Measurements from ENCODE around the gene TRIP12. TPM values are rescaled to one million over a fixed set of nuclear protein-coding genes. Genes with fewer than 3 reads are reported as not detected.
"Not testable (repeated sequence)": the region's sequence is repeated elsewhere in the genome, so short reads cannot be mapped to it uniquely, and the experiment has no call there.

The TRIP12 gene
- total RNA-seq, 1 donor: 210 TPM

- no peak overlapping the region for H3K4me3 ChIP-seq (ENCODE audit: low read depth, low read length)
- TF ChIP-seq, protein P1, sequence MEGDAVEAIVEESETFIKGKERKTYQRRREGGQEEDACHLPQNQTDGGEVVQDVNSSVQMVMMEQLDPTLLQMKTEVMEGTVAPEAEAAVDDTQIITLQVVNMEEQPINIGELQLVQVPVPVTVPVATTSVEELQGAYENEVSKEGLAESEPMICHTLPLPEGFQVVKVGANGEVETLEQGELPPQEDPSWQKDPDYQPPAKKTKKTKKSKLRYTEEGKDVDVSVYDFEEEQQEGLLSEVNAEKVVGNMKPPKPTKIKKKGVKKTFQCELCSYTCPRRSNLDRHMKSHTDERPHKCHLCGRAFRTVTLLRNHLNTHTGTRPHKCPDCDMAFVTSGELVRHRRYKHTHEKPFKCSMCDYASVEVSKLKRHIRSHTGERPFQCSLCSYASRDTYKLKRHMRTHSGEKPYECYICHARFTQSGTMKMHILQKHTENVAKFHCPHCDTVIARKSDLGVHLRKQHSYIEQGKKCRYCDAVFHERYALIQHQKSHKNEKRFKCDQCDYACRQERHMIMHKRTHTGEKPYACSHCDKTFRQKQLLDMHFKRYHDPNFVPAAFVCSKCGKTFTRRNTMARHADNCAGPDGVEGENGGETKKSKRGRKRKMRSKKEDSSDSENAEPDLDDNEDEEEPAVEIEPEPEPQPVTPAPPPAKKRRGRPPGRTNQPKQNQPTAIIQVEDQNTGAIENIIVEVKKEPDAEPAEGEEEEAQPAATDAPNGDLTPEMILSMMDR (IDR thresholded peaks at IDR 0.05; ENCODE audit: insufficient read depth, low read length): no peak
- DNase-seq (ENCODE audit: low read depth): no peak
Measured at GRCh38 chr2:229838729-229839128, 83.1 kb downstream of the TRIP12 start.

- H3K4me3 ChIP-seq (ENCODE audit: low read depth, low read length): no peak overlapping the region
- TF ChIP-seq, protein P1 (IDR thresholded peaks at IDR 0.05; ENCODE audit: insufficient read depth, low read length): no peak
- no peak for DNase-seq (ENCODE audit: low read depth)
Measured at GRCh38 chr2:229836847-229837246, 85.0 kb downstream of the TRIP12 start.

GRCh38 chr2:229835596-229836283 lies 86.1 kb downstream of the TRIP12 start:
- no peak overlapping the region for H3K4me3 ChIP-seq (ENCODE audit: low read depth, low read length)
- no peak for DNase-seq (ENCODE audit: low read depth)
- TF ChIP-seq, protein P1 (IDR thresholded peaks at IDR 0.05; ENCODE audit: insufficient read depth, low read length): no peak

GRCh38 chr2:229834368-229834767 lies 87.4 kb downstream of the TRIP12 start:
- DNase-seq (ENCODE audit: low read depth); H3K4me3 ChIP-seq (ENCODE audit: low read depth, low read length): not testable (repeated sequence)

- DNase-seq (ENCODE audit: low read depth): no peak
- TF ChIP-seq, protein P1 (IDR thresholded peaks at IDR 0.05; ENCODE audit: insufficient read depth, low read length): no peak
- H3K4me3 ChIP-seq (ENCODE audit: low read depth, low read length): no peak overlapping the region
Measured at GRCh38 chr2:229832510-229832898, 89.3 kb downstream of the TRIP12 start.

- no peak for DNase-seq (ENCODE audit: low read depth)
- H3K4me3 ChIP-seq (ENCODE audit: low read depth, low read length): no peak overlapping the region
- TF ChIP-seq, protein P1 (IDR thresholded peaks at IDR 0.05; ENCODE audit: insufficient read depth, low read length): no peak
Measured at GRCh38 chr2:229831805-229832509, 89.9 kb downstream of the TRIP12 start.

GRCh38 chr2:229825476-229825875 lies 96.3 kb downstream of the TRIP12 start:
- no peak overlapping the region for H3K4me3 ChIP-seq (ENCODE audit: low read depth, low read length)
- no peak for DNase-seq (ENCODE audit: low read depth)
- TF ChIP-seq, protein P1 (IDR thresholded peaks at IDR 0.05; ENCODE audit: insufficient read depth, low read length): peak; percentile 7
